Uterus (tissue), 4 donors: ENCODE data around the gene ZNF821. TPM values are rescaled to one million over a fixed set of nuclear protein-coding genes. Genes with fewer than 3 reads are reported as not detected.
"Not testable (repeated sequence)": the region's sequence is repeated elsewhere in the genome, so short reads cannot be mapped to it uniquely, and the experiment has no call there.

Experiments used
- DNase-seq, 2 donors: peaks; one replicate each; pipeline ENCODE4 v3.0.0-alpha.2; 2019 to 2020
- H3K27ac ChIP-seq, 2 donors: fragments of 200-600 bp; sonication (generic); 1 replicate in 1 of 2; 2 replicates in 1 of 2; pipeline ENCODE4 v1.5.1; 2016 to 2018
- H3K27me3 ChIP-seq, 2 donors: fragments of 200-600 bp; sonication (generic); one replicate each; pipeline ENCODE4 v1.5.1; 2018 to 2019; ENCODE audit warnings: control low read depth in 1 of 2
- H3K36me3 ChIP-seq, 2 donors: fragments of 200-600 bp; sonication (generic); one replicate each; pipeline ENCODE4 v1.5.1; 2019; ENCODE audit warnings: control low read depth in 1 of 2
- H3K4me1 ChIP-seq, 2 donors: fragments of 200-600 bp; sonication (generic); one replicate each; pipeline ENCODE4 v1.5.1; 2018 to 2019; ENCODE audit warnings: control low read depth in 1 of 2
- H3K4me3 ChIP-seq, 2 donors: fragments of 200-600 bp; sonication (generic); 1 replicate in 1 of 2; 2 replicates in 1 of 2; pipeline ENCODE4 v1.5.1; 2018 to 2019; ENCODE audit warnings: mild to moderate bottlenecking in 1 of 2
- H3K9me3 ChIP-seq, 2 donors: fragments of 200-600 bp; sonication (generic); one replicate each; pipeline ENCODE4 v1.5.1; 2019; ENCODE audit warnings: control low read depth in 1 of 2
- POLR2A ChIP-seq, 2 donors: fragments of 450-650 bp; IDR thresholded peaks; one replicate each; pipeline ENCODE4 v1.6.1; 2016; ENCODE audit warnings: antibody characterized with exemption in 2 of 2, mild to moderate bottlenecking in 1 of 2, moderate library complexity in 1 of 2
- intact Hi-C: fragments of 100-400 bp; cut with DNase I; formaldehyde crosslinking; loops from one replicate; pipeline ENCODE4 v1.15.1; 2023; ENCODE audit warnings: low total_unique reads
- total RNA-seq, 4 donors: library from RNA; depleted of rRNA in 3 of 4; stranded (reverse); fragments of >200 nt in 3 of 4; gene quantifications; one replicate each; pipeline versions ENCODE4 v1.1.0 to v1.2.4, GENCODE V29; 2014 to 2023
- TF ChIP-seq, protein P1 (sequence below), 4 experiments: fragments of 200-600 bp in 2 of 4; fragments of 450-650 bp in 2 of 4; sonication (generic) in 2 of 4; IDR thresholded peaks; one replicate each; pipeline ENCODE4 v1.5.1; 2016 to 2019; ENCODE audit warnings: antibody characterized with exemption in 4 of 4, mild to moderate bottlenecking in 2 of 4, moderate library complexity in 1 of 4
- donor health status: DM: yes; HTN: yes; CAD: no.

Gene ZNF821
- total RNA-seq, 4 donors from 2014 or later = 0.59 to 16.9 (median 7.4) TPM

DNA sequence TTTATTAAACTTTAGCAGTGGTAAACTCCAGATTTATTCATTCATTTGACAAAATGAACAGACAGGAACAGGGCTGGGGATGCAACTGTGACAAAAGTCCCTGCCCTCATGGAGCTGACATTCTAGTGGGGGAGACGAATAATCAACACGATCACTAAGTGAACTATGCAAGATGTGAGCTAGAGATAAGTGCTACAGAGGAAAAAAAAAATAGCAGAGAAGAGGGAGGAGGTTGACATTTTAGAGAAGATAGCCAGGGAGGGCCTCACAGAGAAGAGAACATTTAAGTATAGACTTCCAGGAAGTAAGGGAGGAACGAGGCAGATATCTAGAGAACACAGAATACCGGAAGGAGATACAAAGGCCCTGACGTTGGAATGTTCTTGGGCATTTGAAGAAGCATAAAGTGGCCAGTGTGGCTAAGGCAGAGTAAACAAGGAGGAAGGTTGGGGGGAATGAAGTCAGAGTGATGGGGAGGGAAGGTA, 57.4 kb downstream of the ZNF821 start:
- Histone ChIP-seq H3K27ac (no peak overlapping the region), H3K9me3 (no peaks in the 10 kb centered on the region), H3K4me1 (no peaks in the 10 kb centered on the region), H3K4me3 (no peak overlapping the region), H3K27me3 (no peaks in the 10 kb centered on the region), H3K36me3 (no peaks in the 10 kb centered on the region)
- intact Hi-C loops = no loop called here
- DNase-seq = no peak
- TF ChIP-seq, protein P1, sequence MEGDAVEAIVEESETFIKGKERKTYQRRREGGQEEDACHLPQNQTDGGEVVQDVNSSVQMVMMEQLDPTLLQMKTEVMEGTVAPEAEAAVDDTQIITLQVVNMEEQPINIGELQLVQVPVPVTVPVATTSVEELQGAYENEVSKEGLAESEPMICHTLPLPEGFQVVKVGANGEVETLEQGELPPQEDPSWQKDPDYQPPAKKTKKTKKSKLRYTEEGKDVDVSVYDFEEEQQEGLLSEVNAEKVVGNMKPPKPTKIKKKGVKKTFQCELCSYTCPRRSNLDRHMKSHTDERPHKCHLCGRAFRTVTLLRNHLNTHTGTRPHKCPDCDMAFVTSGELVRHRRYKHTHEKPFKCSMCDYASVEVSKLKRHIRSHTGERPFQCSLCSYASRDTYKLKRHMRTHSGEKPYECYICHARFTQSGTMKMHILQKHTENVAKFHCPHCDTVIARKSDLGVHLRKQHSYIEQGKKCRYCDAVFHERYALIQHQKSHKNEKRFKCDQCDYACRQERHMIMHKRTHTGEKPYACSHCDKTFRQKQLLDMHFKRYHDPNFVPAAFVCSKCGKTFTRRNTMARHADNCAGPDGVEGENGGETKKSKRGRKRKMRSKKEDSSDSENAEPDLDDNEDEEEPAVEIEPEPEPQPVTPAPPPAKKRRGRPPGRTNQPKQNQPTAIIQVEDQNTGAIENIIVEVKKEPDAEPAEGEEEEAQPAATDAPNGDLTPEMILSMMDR (IDR thresholded peaks at IDR 0.05) = no peak
- no peak for TF ChIP-seq POLR2A (IDR thresholded peaks at IDR 0.05)

DNA sequence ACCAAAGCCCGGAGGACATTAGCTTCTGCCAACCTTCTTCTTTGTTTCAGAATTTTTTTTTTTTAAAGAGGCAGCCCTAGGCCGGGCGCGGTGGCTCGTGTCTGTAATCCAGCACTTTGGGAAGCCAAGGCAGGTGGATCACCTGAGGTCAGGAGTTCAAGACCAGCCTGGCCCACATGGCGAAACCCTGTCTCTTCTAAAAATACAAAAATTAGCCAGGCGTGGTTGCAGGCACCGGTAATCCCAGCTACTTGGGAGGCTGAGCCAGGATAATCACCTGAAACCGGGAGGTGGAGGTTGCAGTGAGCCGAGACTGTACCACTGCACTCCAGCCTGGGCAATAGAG, 66.9 kb downstream of the ZNF821 start:
- H3K4me3 ChIP-seq, H3K36me3 ChIP-seq, intact Hi-C loops, H3K4me1 ChIP-seq, H3K27me3 ChIP-seq, DNase-seq, H3K9me3 ChIP-seq: not testable (repeated sequence)
- peak overlapping the region; percentile 77 to 90 for H3K27ac ChIP-seq

DNA sequence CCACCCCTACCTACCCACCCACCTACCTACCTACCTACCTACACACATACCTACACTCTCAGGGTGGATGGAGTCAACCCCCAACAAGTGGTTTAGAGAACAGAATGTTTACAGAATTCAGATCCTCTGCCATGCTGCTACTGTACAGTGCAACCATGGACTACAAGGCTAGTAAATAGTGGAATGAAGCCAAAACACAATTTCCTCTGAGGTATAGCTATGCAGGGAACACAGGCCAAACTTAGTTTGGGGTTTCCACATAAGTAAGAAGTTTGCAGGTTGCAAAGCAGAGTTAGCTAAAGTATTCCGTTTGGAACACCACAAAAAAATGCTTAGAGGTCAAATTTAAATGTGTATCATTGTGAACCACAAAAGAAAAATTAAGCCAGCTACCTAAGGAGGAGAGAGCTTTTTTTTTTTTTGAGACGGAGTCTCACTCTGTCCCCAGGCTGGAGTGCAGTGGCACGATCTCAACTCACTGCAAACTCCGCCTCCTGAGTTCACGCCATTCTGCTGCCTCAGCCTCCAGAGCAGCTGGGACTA, 72.7 kb downstream of the ZNF821 start:
- no peaks in the 10 kb centered on the region for H3K9me3 ChIP-seq
- no peaks in the 10 kb centered on the region for H3K36me3 ChIP-seq
- TF ChIP-seq POLR2A (IDR thresholded peaks at IDR 0.05) = no peak
- TF ChIP-seq, protein P1 (IDR thresholded peaks at IDR 0.05) = no peak
- no peak for DNase-seq
- H3K4me1 ChIP-seq = peaks cover 0 to 7% of the 10 kb centered on the region in 2 donors
- H3K27ac ChIP-seq = no peak overlapping the region
- intact Hi-C loops = no loop called here
- no peak overlapping the region for H3K4me3 ChIP-seq
- H3K27me3 ChIP-seq = no peaks in the 10 kb centered on the region

DNA sequence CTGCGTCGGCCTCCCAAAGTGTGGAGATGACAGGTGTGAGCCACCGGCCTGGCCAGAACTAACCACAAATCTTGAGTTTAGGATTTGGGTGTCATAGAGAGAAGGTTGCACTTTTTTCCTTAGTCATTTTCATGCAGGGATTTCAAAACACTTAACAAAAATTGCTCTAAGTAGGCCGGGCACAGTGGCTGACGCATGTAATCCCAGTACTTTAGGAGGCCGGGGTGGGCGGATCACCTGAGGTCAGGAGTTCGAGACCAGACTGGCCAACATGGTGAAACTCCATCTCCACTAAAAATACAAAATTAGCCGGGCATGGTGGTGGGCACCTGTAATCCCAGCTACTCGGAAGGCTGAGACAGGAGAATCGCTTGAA, 73.8 kb downstream of the ZNF821 start:
- H3K4me3 ChIP-seq, H3K27me3 ChIP-seq, DNase-seq, H3K27ac ChIP-seq, H3K36me3 ChIP-seq, intact Hi-C loops, H3K9me3 ChIP-seq, H3K4me1 ChIP-seq: not testable (repeated sequence)

Other genes with a start within 250 kb of the ZNF821 start
- gene PHLPP2, start 159.5 kb downstream of the ZNF821 start, total RNA-seq = 10 to 100 TPM in 2 of 4 donors, 1 to 10 TPM in 2; 2.0 to 22.3 (median 10.7) TPM
- 100 to 1,000 TPM in 1 of 4 donors, 10 to 100 TPM in 3; 32.5 to 125 (median 56.4) TPM for gene AP1G1, start 75.3 kb downstream of the ZNF821 start, total RNA-seq
- 10 to 100 TPM in 3 of 4 donors, 1 to 10 TPM in 1; 4.7 to 33.1 (median 23.4) TPM for gene ATXN1L, start 38.2 kb downstream of the ZNF821 start, total RNA-seq
- gene IST1, start 11.3 kb upstream of the ZNF821 start, total RNA-seq = 100 to 1,000 TPM; 172 to 301 (median 207) TPM
- under 1 TPM in 3 of 4 donors, not detected in 1; under 0.01 to 0.35 (median 0.15) TPM for gene PKD1L3, start 116.2 kb upstream of the ZNF821 start, total RNA-seq
- 10 to 100 TPM in 1 of 4 donors, 1 to 10 TPM in 3; 1.8 to 14.7 (median 7.1) TPM for gene DHODH, start 124.6 kb upstream of the ZNF821 start, total RNA-seq
- 10 to 100 TPM in 2 of 4 donors, 1 to 10 TPM in 1, under 1 TPM in 1; 0.77 to 23.8 (median 10.6) TPM for gene HP, start 170.3 kb upstream of the ZNF821 start, total RNA-seq
- gene HPR, start 179.0 kb upstream of the ZNF821 start, total RNA-seq = 1 to 10 TPM in 1 of 4 donors, not detected in 3; 1.1 TPM
- 10 to 100 TPM in 2 of 4 donors, 1 to 10 TPM in 2; 1.2 to 54.1 (median 14.9) TPM for gene TXNL4B, start 209.4 kb upstream of the ZNF821 start, total RNA-seq
- 10 to 100 TPM; 12.8 to 73.6 (median 41.5) TPM for gene DHX38, start 209.7 kb upstream of the ZNF821 start, total RNA-seq